Cardiac muscle cell (in vitro differentiated cells and primary cell): ENCODE data around the gene DGKD. TPM values are rescaled to one million over a fixed set of nuclear protein-coding genes. Genes with fewer than 3 reads are reported as not detected.

Experiments
- DNase-seq, 2 donors: peaks; one replicate each; pipeline versions ENCODE4 v3.0.0 to v3.0.0-alpha.2; 2010 to 2017; ENCODE audit warnings: low read depth in 1 of 2, low spot score in 1 of 2
- H3K27ac ChIP-seq: fragments of 200-600 bp; sonication (generic); 2 replicates; pipeline ENCODE4 v1.5.1; 2016
- H3K27me3 ChIP-seq: fragments of 200-600 bp; sonication (generic); 2 replicates; pipeline ENCODE4 v1.6.0; 2016; ENCODE audit warnings: control low read depth
- H3K36me3 ChIP-seq: fragments of 200-600 bp; sonication (generic); 2 replicates; pipeline ENCODE4 v1.5.1; 2016; ENCODE audit warnings: control low read depth
- H3K4me1 ChIP-seq: fragments of 200-600 bp; sonication (generic); 2 replicates; pipeline ENCODE4 v1.8.1; 2017; ENCODE audit warnings: low read depth, mild to moderate bottlenecking, mixed run types
- H3K4me3 ChIP-seq: fragments of 200-600 bp; sonication (generic); 2 replicates; pipeline ENCODE4 v1.5.1; 2016; ENCODE audit warnings: mild to moderate bottlenecking
- H3K9me3 ChIP-seq: fragments of 200-600 bp; sonication (generic); 2 replicates; pipeline ENCODE4 v1.5.1; 2017; ENCODE audit warnings: low read depth, mild to moderate bottlenecking, control low read depth
- polyA plus RNA-seq: library from polyadenylated mRNA; unstranded; fragments of >200 nt; fragmentation: Nextera tagmentation; extraction: Ambion mirVana; gene quantifications from 2 replicates; pipeline ENCODE4 v1.2.1, GENCODE V29; 2016
- total RNA-seq: library from RNA; depleted of rRNA; stranded (reverse); fragments of >200 nt; gene quantifications from 2 replicates; pipeline ENCODE4 v1.2.3, GENCODE V29; 2016
- TF ChIP-seq, protein P1 (sequence below): IDR thresholded peaks from 2 replicates; pipeline ENCODE4 v1.5.1; 2012; ENCODE audit warnings: low read depth, mild to moderate bottlenecking, low read length

Gene DGKD
- total and polyA plus RNA-seq, 2 experiments from 2014 or later: 21.0 to 40.0 TPM

DNA sequence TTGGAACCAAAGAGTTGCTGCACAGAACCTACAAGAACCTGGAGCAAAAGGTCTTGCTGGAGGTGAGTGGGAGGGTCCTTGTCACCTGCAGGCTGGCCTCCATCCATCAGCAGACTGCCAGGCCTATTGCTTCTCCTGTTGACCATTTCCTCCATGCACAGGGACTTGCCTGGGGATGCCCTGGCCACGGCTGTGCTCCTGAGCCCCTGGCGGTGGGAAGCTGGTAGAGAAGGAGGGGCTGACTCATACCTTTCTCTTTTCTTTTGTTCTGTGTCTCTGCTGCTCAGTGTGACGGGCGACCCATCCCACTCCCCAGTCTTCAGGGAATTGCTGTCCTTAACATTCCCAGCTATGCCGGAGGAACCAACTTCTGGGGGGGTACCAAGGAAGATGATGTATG lies 102.6 kb downstream of the DGKD start:
- DNase-seq: no peak
- Histone ChIP-seq H3K27ac (no peak overlapping the region), H3K9me3 (no peaks in the 10 kb centered on the region), H3K4me3 (no peak overlapping the region), H3K4me1 (no peaks in the 10 kb centered on the region), H3K27me3 (no peaks in the 10 kb centered on the region), H3K36me3 (peaks cover 22% of the 10 kb centered on the region)
- TF ChIP-seq, protein P1, sequence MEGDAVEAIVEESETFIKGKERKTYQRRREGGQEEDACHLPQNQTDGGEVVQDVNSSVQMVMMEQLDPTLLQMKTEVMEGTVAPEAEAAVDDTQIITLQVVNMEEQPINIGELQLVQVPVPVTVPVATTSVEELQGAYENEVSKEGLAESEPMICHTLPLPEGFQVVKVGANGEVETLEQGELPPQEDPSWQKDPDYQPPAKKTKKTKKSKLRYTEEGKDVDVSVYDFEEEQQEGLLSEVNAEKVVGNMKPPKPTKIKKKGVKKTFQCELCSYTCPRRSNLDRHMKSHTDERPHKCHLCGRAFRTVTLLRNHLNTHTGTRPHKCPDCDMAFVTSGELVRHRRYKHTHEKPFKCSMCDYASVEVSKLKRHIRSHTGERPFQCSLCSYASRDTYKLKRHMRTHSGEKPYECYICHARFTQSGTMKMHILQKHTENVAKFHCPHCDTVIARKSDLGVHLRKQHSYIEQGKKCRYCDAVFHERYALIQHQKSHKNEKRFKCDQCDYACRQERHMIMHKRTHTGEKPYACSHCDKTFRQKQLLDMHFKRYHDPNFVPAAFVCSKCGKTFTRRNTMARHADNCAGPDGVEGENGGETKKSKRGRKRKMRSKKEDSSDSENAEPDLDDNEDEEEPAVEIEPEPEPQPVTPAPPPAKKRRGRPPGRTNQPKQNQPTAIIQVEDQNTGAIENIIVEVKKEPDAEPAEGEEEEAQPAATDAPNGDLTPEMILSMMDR: no peak

GRCh38 chr2:233457356-233457755 lies 103.1 kb downstream of the DGKD start:
- Histone ChIP-seq H3K9me3 (no peaks in the 10 kb centered on the region), H3K4me3 (no peak overlapping the region), H3K27me3 (no peaks in the 10 kb centered on the region), H3K4me1 (no peaks in the 10 kb centered on the region), H3K36me3 (peaks cover 22% of the 10 kb centered on the region), H3K27ac (no peak overlapping the region)
- TF ChIP-seq, protein P1: no peak
- DNase-seq: no peak

- no peak for DNase-seq
- H3K27me3 ChIP-seq: no peaks in the 10 kb centered on the region
- no peak overlapping the region for H3K27ac ChIP-seq
- TF ChIP-seq, protein P1: no peak
- H3K4me3 ChIP-seq: no peak overlapping the region
- H3K9me3 ChIP-seq: no peaks in the 10 kb centered on the region
- peaks cover 20% of the 10 kb centered on the region for H3K36me3 ChIP-seq
- H3K4me1 ChIP-seq: no peaks in the 10 kb centered on the region
Measured at GRCh38 chr2:233458031-233458610, 103.8 kb downstream of the DGKD start.

GRCh38 chr2:233458826-233459225 lies 104.5 kb downstream of the DGKD start:
- Histone ChIP-seq H3K27ac (no peak overlapping the region), H3K27me3 (no peaks in the 10 kb centered on the region), H3K9me3 (no peaks in the 10 kb centered on the region), H3K36me3 (peaks cover 23% of the 10 kb centered on the region), H3K4me1 (no peaks in the 10 kb centered on the region), H3K4me3 (no peak overlapping the region)
- DNase-seq: no peak
- TF ChIP-seq, protein P1: no peak

- H3K27me3 ChIP-seq: no peaks in the 10 kb centered on the region
- no peak overlapping the region for H3K4me3 ChIP-seq
- no peaks in the 10 kb centered on the region for H3K4me1 ChIP-seq
- no peak for DNase-seq
- H3K27ac ChIP-seq: no peak overlapping the region
- H3K9me3 ChIP-seq: no peaks in the 10 kb centered on the region
- TF ChIP-seq, protein P1: no peak
- peaks cover 28% of the 10 kb centered on the region for H3K36me3 ChIP-seq
Measured at GRCh38 chr2:233459426-233459825, 105.1 kb downstream of the DGKD start.
